T-helper 17 cell (primary cell): ENCODE data around the gene LRCH3. TPM values are rescaled to one million over a fixed set of nuclear protein-coding genes. Genes with fewer than 3 reads are reported as not detected.
"Not testable (repeated sequence)": the region's sequence is repeated elsewhere in the genome, so short reads cannot be mapped to it uniquely, and the experiment has no call there.

Experiments
- ATAC-seq: fragments of 150-1000 bp; cut with Tn5 transposase; 2 replicates; pipeline ENCODE4 v1.10.0; 2021; ENCODE audit warnings: mild to moderate bottlenecking, moderate library complexity
- DNase-seq, 3 donors: peaks; one replicate each; pipeline versions ENCODE4 v3.0.0 to v3.0.0-alpha.2; 2020 to 2021
- H3K9me3 ChIP-seq: one replicate; pipeline ENCODE4 v1.7.0; 2013; ENCODE audit warnings: low read length, mild to moderate bottlenecking; ENCODE audit not compliant: control insufficient read depth, poor library complexity, severe bottlenecking
- H3K27ac Mint-ChIP-seq: one replicate; pipeline ENCODE4 v1.8.0; 2022; ENCODE audit warnings: mild to moderate bottlenecking, moderate library complexity, mixed read lengths
- H3K27me3 Mint-ChIP-seq: one replicate; pipeline ENCODE4 v1.8.0; 2022; ENCODE audit warnings: mixed read lengths
- H3K36me3 Mint-ChIP-seq: one replicate; pipeline ENCODE4 v1.8.0; 2022; ENCODE audit warnings: low read depth, mixed read lengths
- H3K4me1 Mint-ChIP-seq: one replicate; pipeline ENCODE4 v1.8.0; 2022; ENCODE audit warnings: mild to moderate bottlenecking, mixed read lengths
- H3K4me3 Mint-ChIP-seq: one replicate; pipeline ENCODE4 v1.8.0; 2022; ENCODE audit warnings: mild to moderate bottlenecking, moderate library complexity, mixed read lengths
- total RNA-seq, 4 donors: library from RNA in 2 of 4; stranded (reverse) in 2 of 4; gene quantifications; one replicate each; pipeline ENCODE4 v1.2.3 and lab custom pipeline; 2022 to 2026

Gene LRCH3
- total RNA-seq, 2 donors from 2014 or later: 48.6 to 56.8 TPM

DNA sequence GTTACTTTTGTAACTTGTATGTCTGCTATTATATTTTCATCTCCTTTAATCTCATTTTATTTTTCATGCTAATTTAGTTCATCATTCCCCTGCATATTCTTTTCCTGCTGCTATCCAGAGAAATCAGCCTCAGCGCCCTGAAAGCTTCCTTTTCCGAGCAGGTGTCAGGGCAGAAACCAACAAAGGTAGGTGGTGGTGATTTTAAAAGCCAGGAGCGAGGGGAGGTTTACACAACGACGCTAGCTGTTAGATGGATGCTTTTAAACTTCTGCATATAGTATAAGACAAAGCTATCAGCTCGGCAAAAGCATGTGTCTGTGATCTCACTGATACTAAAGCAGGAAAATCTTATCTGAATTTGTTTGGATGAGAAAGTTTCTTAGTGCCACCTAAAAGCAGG is 75.0 kb downstream of the LRCH3 start:
- DNase-seq (no peak), ATAC-seq (no peak)
- H3K36me3 Mint-ChIP-seq: no peaks in the 10 kb centered on the region
- no peaks in the 10 kb centered on the region for H3K9me3 ChIP-seq
- no peaks in the 10 kb centered on the region for H3K27me3 Mint-ChIP-seq
- peaks cover 6% of the 10 kb centered on the region for H3K4me1 Mint-ChIP-seq
- no peak overlapping the region for H3K27ac Mint-ChIP-seq
- H3K4me3 Mint-ChIP-seq: no peak overlapping the region

DNA sequence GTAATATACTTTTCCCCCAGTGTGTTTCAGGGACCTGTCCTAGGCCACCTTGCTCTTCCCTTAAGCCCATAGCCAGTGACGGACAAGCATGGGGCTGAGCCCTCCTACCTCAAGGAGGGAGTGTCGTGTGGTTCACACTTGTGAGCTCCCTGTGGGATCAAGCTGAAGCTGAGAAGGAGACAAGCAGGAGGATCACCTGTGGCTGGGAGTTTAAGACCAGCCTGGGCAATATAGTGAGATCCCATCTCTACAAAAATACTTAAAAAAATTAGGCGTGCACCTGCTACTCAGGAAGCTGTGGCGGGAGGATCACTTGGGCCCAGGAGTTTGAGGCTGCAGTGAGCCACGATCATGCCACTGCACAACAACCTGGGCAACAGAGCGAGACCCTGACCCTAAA is 82.3 kb downstream of the LRCH3 start:
- no peaks in the 10 kb centered on the region for H3K9me3 ChIP-seq
- no peak for DNase-seq
- peaks cover 8% of the 10 kb centered on the region for H3K4me1 Mint-ChIP-seq
- H3K27ac Mint-ChIP-seq: no peak overlapping the region
- H3K36me3 Mint-ChIP-seq: peaks cover 14% of the 10 kb centered on the region
- no peak overlapping the region for H3K4me3 Mint-ChIP-seq
- no peaks in the 10 kb centered on the region for H3K27me3 Mint-ChIP-seq
- ATAC-seq: no peak

DNA sequence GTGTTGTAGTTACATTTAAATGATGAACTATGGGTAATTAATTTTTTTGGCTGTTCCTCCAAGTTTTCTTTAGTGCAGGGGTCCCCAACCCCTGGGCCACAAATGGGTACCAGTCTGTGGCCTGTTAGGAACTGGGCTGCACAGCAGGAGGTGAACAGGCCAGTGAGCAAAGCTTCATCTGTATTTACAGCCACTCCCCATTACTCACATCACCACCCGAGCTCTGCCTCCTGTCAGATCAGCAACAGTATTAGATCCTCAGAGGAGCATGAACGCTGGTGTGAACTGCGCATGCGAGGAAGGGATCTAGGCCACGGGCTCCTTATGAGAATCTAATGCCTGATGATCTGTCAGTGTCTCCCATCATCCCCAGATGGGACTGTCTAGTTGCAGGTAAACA is 83.0 kb downstream of the LRCH3 start:
- Mint-ChIP-seq H3K36me3 (peaks cover 14% of the 10 kb centered on the region), H3K27ac (no peak overlapping the region), H3K27me3 (no peaks in the 10 kb centered on the region), H3K4me1 (peaks cover 4% of the 10 kb centered on the region), H3K4me3 (no peak overlapping the region)
- ATAC-seq (no peak), DNase-seq (no peak)
- H3K9me3 ChIP-seq: no peaks in the 10 kb centered on the region

DNA sequence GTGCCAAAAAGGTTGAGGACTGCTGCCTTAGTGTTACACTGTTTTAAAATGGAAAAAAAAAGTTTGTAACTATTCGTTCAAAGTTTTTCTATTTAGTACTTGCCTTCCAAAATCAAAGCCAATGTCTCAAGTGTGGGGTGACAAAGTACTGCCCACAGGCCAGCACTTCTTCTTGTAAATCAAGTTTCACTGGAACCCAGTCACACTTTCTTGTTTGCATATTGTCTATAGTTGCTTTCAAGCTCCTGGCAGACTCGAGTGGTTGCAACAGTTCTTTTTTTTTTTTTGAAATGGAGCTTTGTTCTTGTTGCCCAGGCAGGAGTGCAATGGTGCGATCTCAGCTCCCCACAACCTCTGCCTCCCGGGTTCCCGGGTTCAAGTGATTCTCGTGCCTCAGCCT is 83.6 kb downstream of the LRCH3 start:
- H3K9me3 ChIP-seq: no peaks in the 10 kb centered on the region
- H3K27ac Mint-ChIP-seq: no peak overlapping the region
- peaks cover 14% of the 10 kb centered on the region for H3K36me3 Mint-ChIP-seq
- H3K4me1 Mint-ChIP-seq: peaks cover 4% of the 10 kb centered on the region
- ATAC-seq (no peak), DNase-seq (no peak)
- H3K4me3 Mint-ChIP-seq: no peak overlapping the region
- H3K27me3 Mint-ChIP-seq: no peaks in the 10 kb centered on the region

- peaks cover 8% of the 10 kb centered on the region for H3K4me1 Mint-ChIP-seq
- H3K9me3 ChIP-seq: no peaks in the 10 kb centered on the region
- no peak for ATAC-seq
- no peak for DNase-seq
- peak overlapping the region; percentile 62 for H3K27ac Mint-ChIP-seq
- H3K36me3 Mint-ChIP-seq: peaks cover 6% of the 10 kb centered on the region
- no peak overlapping the region for H3K4me3 Mint-ChIP-seq
- no peaks in the 10 kb centered on the region for H3K27me3 Mint-ChIP-seq
These were observed 86.8 kb downstream of the LRCH3 start for GRCh38 chr3:197877902-197878301.

DNA sequence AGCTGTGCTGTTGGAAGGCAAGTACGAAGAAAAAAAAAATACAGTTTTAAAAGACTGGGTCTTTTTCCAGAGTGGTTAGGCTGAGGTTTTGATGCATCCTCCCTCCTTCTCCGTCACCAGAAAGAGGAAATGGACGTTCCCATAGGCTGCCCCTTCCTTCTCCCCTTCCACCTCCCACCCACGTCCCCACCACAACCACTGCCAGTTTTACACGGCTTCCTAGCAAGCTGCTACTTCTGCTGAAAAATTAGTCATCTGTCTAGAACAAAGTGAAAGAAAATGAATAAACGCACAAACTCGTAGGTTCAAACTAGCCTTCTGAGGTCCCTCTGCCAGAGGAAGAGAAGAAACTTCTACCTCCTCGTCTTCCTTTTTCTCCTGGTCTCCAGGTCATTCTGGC is 87.4 kb downstream of the LRCH3 start:
- H3K9me3 ChIP-seq: no peaks in the 10 kb centered on the region
- no peak for ATAC-seq
- Mint-ChIP-seq H3K36me3 (peaks cover 4% of the 10 kb centered on the region), H3K4me1 (peaks cover 8% of the 10 kb centered on the region), H3K27me3 (no peaks in the 10 kb centered on the region), H3K27ac (peak overlapping the region; percentile 62), H3K4me3 (no peak overlapping the region)
- no peak for DNase-seq

DNA sequence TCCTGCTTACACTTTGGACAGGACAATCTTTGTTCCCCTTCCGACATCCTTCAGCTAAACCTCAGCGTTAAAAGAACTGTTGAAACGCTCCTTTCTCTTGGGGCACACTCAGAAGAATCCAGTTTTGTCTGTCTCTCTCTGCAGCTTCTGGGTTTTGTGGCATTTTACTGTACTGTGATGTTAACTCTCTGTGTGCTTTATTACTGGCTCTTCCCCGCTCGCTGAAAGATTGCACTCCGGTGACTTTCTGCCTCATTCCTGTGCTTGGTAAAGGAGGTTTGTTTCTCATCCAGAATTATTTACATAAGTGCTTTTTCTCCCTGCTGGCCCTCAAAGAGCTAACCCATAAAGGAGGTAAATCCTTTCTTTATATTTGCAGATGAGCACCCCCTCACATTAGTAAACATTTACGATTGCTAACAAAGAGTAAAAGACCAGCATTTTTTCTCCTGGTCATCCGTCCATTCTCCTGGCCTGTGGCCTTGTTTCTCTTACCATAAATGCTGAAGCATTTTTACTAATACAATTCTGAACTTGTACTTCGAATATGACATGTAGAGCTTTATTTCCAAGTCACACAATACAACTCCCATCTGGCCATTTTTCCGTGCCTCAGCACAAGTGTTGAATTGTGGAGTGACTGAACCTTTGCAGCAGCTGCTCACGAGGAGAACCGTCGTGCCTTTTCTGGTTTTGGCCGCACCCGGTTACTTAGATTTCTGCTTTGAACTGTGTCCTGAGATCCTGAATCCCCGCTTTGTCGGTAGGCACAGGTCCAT is 89.6 kb downstream of the LRCH3 start:
- ATAC-seq (no peak), DNase-seq (no peak)
- Mint-ChIP-seq H3K27me3 (no peaks in the 10 kb centered on the region), H3K27ac (peak overlapping the region; percentile 69), H3K4me1 (peaks cover 10% of the 10 kb centered on the region), H3K36me3 (peaks cover 4% of the 10 kb centered on the region), H3K4me3 (no peak overlapping the region)
- no peaks in the 10 kb centered on the region for H3K9me3 ChIP-seq

- H3K27me3 Mint-ChIP-seq: no peaks in the 10 kb centered on the region
- H3K4me1 Mint-ChIP-seq: peaks cover 11% of the 10 kb centered on the region
- DNase-seq: no peak
- no peaks in the 10 kb centered on the region for H3K9me3 ChIP-seq
- peak overlapping the region; percentile 69 for H3K27ac Mint-ChIP-seq
- no peak for ATAC-seq
- no peak overlapping the region for H3K4me3 Mint-ChIP-seq
- H3K36me3 Mint-ChIP-seq: peaks cover 4% of the 10 kb centered on the region
These were observed 90.4 kb downstream of the LRCH3 start for GRCh38 chr3:197881270-197881969.

DNA sequence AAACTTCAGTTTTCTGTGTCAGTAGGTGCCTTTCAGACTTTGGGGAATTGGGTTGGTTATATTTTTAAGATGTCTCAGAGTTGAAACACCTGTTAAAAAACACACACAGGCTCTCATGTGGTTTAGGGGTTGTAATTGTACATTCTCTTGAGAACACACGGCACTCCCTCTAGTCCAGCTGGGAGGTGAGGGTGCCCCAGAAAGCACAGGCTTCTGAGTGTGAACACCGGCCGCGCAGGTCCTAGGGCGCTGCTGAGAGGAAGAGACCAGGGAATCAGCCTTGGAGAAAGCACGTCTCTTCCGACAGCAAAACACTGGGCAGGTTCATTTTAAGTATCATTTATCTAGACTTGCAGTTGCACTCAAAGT is 90.9 kb downstream of the LRCH3 start:
- peaks cover 11% of the 10 kb centered on the region for H3K4me1 Mint-ChIP-seq
- DNase-seq: no peak
- peaks cover 4% of the 10 kb centered on the region for H3K36me3 Mint-ChIP-seq
- H3K27me3 Mint-ChIP-seq: no peaks in the 10 kb centered on the region
- ATAC-seq: no peak
- no peak overlapping the region for H3K4me3 Mint-ChIP-seq
- H3K9me3 ChIP-seq: no peaks in the 10 kb centered on the region
- H3K27ac Mint-ChIP-seq: peak overlapping the region; percentile 69

DNA sequence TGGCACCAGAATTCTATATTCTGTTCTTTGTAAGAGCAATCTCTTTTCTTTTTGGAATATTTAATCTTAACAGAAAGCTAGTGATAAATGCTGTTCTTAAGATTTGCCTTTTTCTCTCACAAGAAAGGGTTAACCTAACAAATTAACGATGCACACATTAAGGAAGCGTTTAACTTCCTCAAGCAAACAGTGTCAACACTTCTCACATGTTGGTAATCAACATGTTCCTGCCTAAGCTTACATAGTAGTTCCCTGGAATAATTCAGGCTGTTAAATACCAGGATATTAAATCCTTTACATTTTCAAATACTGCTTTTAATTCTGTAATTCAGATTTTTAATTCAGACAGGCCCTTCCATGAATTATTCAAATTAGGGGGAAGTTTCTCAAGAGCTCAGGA is 91.5 kb downstream of the LRCH3 start:
- DNase-seq (no peak), ATAC-seq (no peak)
- Mint-ChIP-seq H3K27ac (no peak overlapping the region), H3K27me3 (no peaks in the 10 kb centered on the region), H3K4me1 (peaks cover 11% of the 10 kb centered on the region), H3K4me3 (no peak overlapping the region), H3K36me3 (peaks cover 2% of the 10 kb centered on the region)
- H3K9me3 ChIP-seq: no peaks in the 10 kb centered on the region

DNA sequence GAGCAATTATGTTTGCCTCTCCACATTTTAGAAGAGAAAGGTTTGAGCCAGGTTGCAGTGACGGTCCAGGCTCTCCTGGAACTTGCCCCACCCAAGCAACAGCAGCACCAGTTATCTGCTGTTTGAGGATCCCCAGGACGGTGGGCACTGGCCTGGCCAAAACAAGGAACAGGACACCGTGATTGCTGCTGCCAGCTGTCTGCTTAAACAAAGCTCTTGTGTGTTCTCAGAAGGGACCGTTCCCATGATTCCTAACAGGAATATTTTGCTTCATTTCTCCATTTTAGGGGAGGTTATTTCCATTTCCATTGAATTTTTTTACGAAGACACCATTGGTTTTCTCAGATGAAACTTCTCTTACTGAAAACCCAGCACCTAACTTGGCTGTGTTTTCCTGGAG is 92.5 kb downstream of the LRCH3 start:
- Mint-ChIP-seq H3K4me3 (no peak overlapping the region), H3K4me1 (peaks cover 9% of the 10 kb centered on the region), H3K27me3 (no peaks in the 10 kb centered on the region), H3K36me3 (peaks cover 2% of the 10 kb centered on the region), H3K27ac (no peak overlapping the region)
- H3K9me3 ChIP-seq: no peaks in the 10 kb centered on the region
- ATAC-seq (no peak), DNase-seq (no peak)

GRCh38 chr3:197884330-197884729 is 93.3 kb downstream of the LRCH3 start:
- not testable (repeated sequence) for H3K27me3 Mint-ChIP-seq, DNase-seq, H3K36me3 Mint-ChIP-seq, H3K4me1 Mint-ChIP-seq, H3K9me3 ChIP-seq, H3K27ac Mint-ChIP-seq, H3K4me3 Mint-ChIP-seq, ATAC-seq

GRCh38 chr3:197886052-197886451 is 95.0 kb downstream of the LRCH3 start:
- not testable (repeated sequence) for H3K4me1 Mint-ChIP-seq, H3K27ac Mint-ChIP-seq, H3K27me3 Mint-ChIP-seq, ATAC-seq, H3K9me3 ChIP-seq, H3K4me3 Mint-ChIP-seq, H3K36me3 Mint-ChIP-seq, DNase-seq
